AG08396 (cell line): Measurements from ENCODE around the gene C22orf23.
"Not testable (repeated sequence)": the region's sequence is repeated elsewhere in the genome, so short reads cannot be mapped to it uniquely, and the experiment has no call there.

ENCODE experiments used
- DNase-seq: peaks from one replicate; pipeline ENCODE4 v3.0.0; 2012; ENCODE audit warnings: low spot score, mixed read lengths

The C22orf23 gene

GRCh38 chr22:37982151-37982785 lies 28.9 kb upstream of the C22orf23 start:
- DNase-seq: no peak

- no peak for DNase-seq
Measured at GRCh38 chr22:37981282-37982011, 28.0 kb upstream of the C22orf23 start.

- no peak for DNase-seq
Measured at GRCh38 chr22:37979782-37980181, 26.4 kb upstream of the C22orf23 start.

GRCh38 chr22:37976547-37976946 lies 23.1 kb upstream of the C22orf23 start:
- DNase-seq: no peak

GRCh38 chr22:37976022-37976421 lies 22.6 kb upstream of the C22orf23 start:
- not testable (repeated sequence) for DNase-seq

- DNase-seq: no peak
Measured at GRCh38 chr22:37975153-37975552, 21.8 kb upstream of the C22orf23 start.

- DNase-seq: no peak
Measured at GRCh38 chr22:37973271-37974170, 20.1 kb upstream of the C22orf23 start.

- no peak for DNase-seq
Measured at GRCh38 chr22:37972527-37972926, 19.1 kb upstream of the C22orf23 start.

GRCh38 chr22:37971475-37972434 lies 18.4 kb upstream of the C22orf23 start:
- DNase-seq: no peak

GRCh38 chr22:37970864-37971263 lies 17.5 kb upstream of the C22orf23 start:
- DNase-seq: no peak

GRCh38 chr22:37968452-37969251 lies 15.3 kb upstream of the C22orf23 start:
- DNase-seq: no peak

- no peak for DNase-seq
Measured at GRCh38 chr22:37967637-37968451, 14.4 kb upstream of the C22orf23 start.

GRCh38 chr22:37967147-37967546 lies 13.7 kb upstream of the C22orf23 start:
- DNase-seq: no peak

GRCh38 chr22:37965940-37966664 lies 12.7 kb upstream of the C22orf23 start:
- no peak for DNase-seq

- DNase-seq: no peak
Measured at GRCh38 chr22:37961062-37961461, 7.7 kb upstream of the C22orf23 start.

- no peak for DNase-seq
Measured at GRCh38 chr22:37959231-37959825, 5.9 kb upstream of the C22orf23 start.

GRCh38 chr22:37957232-37957631 lies 3.8 kb upstream of the C22orf23 start:
- no peak for DNase-seq

- not testable (repeated sequence) for DNase-seq
Measured at GRCh38 chr22:37955825-37956397, 2.5 kb upstream of the C22orf23 start.
